Measurements from ENCODE around the gene SIRT2.

The SIRT2 gene

GRCh38 chr19:38845374-38846024 lies 53.9 kb downstream of the SIRT2 start:
- DNase-seq (ENCODE audit: low spot score), result no peak

DNA sequence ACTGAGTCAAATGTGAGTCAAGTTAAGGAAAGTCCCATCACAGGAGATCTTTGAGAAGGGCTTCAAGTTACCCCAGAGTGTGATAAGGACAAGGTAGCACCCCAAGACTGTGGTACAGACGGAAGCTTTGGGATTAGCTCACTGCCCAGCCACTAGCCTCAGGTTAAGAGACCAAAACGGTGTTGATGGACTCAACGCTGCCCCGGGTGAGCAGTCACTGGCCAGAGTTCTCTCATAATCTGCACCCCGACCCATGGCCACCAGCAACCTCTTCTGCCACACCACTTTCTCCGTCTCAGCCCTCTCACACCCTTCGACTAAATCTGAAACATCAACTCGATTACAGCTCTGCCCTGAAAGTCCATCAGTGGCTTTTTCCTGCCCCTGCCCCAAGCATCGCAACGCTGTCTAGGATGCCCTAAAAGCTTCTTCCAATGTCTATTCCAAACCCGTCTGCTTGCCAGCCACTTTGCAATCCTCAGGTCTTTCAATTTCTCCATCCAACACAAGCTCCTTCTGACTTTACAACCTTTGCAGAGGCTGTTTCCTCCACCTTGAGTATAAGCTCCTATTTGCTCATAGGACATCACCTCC lies 55.2 kb downstream of the SIRT2 start:
- no peak for DNase-seq (ENCODE audit: low spot score)

GRCh38 chr19:38843175-38843758 lies 56.2 kb downstream of the SIRT2 start:
- DNase-seq (ENCODE audit: low spot score), result no peak

- peak; percentile 80 for DNase-seq (ENCODE audit: low spot score)
These were observed 56.8 kb downstream of the SIRT2 start for GRCh38 chr19:38842439-38843174.

DNA sequence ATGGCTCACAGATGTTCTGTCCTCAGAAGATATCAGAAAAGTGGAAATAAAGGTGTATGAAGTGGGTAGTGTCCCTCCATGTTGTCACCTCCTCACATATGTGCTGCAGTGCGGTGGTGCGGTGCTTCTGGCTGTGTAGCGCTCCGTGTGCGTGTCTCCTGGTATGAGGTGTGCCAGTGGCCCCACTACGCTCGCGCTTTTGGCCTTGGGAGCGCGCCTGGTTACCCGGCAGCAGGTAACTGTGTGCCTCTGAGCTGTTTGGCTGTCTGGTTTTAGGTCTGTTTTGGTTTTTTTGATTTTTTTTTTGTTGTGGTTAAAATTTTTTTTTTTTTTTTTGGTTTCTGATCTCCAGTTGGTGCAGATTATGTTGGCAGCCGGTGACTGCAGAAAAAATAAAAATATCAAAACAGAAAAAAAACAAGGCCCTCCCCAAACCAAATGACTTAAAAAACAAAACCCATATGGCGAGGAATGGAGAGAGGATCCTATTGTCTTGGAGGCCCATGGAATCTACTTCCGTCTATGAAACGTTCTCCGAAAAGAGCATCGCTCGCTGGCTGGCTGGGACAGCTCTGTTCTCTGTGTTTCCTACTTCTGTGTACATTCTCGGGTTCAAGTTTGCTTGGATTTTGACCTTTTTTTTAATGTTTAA lies 57.5 kb downstream of the SIRT2 start:
- peak; percentile 55 for DNase-seq (ENCODE audit: low spot score)

- DNase-seq (ENCODE audit: low spot score), result no peak
These were observed 58.1 kb downstream of the SIRT2 start for GRCh38 chr19:38841180-38841766.

DNA sequence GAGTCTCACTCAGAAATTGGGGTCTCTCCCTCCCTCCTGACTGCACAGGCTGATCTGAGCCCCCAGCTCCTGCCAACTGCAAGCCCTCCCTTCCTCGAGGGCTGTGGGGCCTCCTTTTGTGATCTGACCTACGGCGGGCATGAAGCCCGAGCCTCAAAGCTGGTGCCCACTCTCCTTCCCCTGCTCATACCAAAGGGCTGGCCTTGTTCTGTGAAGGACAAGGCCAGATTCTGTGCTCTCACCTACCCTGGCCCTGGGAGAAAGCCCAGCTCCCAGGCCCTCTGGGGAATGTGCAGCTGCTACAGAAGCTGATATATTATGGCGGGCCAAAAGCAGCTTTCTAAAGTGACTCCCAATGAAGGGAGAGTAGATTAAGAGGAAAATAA lies 58.8 kb downstream of the SIRT2 start:
- DNase-seq (ENCODE audit: low spot score), result no peak

DNA sequence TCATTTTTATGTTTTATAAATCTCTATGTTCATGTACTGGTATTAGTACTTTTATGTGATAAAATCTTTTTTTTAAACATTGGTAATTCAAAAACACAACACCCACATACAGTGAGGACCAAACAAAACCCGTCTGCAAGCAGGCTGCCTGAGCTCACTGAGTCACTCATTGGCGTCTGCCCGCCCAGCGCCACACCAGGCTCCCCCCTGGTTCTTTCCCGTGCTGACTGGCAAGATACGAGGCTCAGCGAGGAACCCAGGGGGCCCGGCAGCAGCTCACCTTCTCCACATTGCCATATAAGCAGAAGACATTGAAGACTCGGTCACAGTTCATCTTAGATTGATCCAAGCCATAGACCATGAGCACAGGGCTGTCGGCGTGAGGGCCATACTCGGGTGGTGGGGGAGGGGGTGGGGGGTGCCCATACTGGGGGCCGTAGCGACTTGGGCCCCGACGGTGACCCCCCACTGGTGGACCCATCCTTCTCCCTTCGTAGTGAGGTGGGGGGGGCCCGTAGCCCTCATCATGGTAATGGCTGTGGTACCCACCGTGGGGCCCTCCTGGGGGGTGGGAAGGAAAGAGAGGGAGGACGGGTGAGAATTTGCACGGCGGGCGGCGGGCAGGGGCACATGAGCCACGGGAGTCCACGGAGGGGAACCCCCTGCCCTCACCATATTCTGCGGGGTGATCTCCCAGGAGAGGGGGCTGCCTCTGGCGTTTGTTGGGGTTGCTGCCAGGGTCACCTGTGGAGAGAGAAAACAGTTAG lies 59.4 kb downstream of the SIRT2 start:
- no peak for DNase-seq (ENCODE audit: low spot score)

GRCh38 chr19:38838986-38839761 lies 60.2 kb downstream of the SIRT2 start:
- DNase-seq (ENCODE audit: low spot score), result no peak

DNA sequence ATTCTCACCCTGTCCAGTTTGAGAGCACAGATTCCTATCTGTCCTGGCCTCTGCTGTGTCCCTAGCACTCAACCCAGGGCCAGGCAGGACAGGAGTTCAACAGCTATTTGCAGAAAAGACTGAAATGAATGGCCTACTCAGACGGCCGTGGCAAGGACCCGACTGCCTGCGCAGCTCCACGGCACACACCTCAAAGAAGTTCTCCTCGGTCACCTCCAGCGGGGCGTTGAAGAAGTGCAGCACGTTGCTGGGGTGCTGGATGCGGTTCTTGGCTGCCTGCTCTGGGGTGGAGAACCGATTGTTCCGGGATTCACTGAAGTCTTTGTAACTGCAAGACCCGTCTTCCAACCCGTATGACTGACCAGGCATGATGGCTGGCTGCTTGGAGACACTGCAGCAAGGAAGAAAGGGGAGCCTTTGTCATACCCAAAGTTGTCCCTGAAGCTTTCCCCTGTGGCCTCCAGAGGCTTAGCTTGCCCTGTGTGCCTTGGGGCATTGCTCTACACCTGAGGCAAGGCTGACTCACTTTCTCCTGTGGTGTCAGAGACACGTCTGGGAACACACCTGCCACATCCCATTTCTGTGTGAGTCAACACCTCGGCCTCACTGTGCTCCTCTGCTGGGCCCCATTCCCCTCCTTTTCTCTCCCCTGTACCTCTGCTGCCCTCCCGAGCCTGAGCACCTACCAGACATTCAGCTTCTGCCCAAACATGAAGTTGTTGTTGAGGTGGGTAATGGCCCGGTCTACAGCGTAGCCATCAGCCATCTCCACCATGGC lies 61.0 kb downstream of the SIRT2 start:
- peak; percentile 15 for DNase-seq (ENCODE audit: low spot score)

DNA sequence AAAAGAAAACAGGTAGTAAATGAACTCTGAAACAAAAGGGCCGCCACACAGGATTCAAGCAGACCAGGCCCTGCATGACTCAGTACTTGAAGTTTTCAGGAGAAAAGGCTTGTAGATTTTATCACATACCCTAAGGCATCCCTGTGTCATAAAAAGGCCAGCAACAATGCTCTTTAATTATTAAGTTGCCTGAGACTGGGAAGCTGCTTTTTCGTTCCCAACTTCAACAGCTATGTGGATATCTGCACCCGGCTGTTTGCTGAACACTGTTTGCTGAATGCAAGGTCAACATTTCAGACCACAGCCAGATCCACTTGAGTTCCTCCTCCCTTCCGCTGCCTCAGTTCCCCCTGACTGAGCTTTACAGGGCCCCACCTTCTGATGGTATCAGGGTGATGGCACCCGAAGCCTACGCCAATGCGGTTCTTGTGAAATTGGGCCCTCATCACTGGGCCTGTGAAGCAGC lies 61.7 kb downstream of the SIRT2 start:
- no peak for DNase-seq (ENCODE audit: low spot score)

- no peak for DNase-seq (ENCODE audit: low spot score)
These were observed 62.3 kb downstream of the SIRT2 start for GRCh38 chr19:38836983-38837626.

GRCh38 chr19:38836159-38836982 lies 63.0 kb downstream of the SIRT2 start:
- no peak for DNase-seq (ENCODE audit: low spot score)

DNA sequence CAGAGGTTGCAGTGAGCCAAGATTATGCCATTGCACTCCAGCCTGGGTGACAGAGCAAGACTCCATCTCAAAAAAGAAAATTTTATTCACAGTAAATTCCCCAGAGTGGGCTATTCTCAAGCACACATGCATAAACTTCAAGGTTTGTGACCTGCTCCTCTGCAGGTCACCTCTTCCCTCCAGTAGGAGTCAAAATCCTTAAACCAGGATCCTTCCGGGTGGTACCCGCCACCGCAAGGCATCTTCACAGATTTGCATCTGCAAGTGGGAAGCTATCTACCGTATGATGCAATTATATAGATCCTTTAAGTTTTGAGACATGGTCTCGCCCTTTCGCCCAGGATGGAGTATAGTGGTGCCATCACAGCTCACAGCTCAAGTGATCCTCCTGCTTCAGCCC lies 64.8 kb downstream of the SIRT2 start:
- no peak for DNase-seq (ENCODE audit: low spot score)

DNA sequence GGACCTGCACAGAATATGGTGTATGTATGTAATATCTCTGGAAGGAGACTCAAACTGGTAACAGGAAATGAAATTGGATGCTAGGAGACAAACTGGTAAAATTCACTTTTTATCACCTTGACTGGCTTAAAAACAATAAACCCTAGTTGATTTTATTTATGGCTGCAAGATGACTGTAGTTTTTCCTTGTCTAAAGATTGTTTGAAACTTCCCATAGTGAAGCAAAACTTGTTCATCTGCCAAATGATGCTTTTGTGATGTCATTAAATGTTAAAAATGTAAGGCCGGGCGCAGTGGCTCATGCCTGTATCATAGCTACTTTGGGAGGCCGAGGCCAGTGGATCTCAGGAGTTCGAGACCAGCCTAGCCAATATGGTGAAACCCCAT lies 65.3 kb downstream of the SIRT2 start:
- no peak for DNase-seq (ENCODE audit: low spot score)

DNA sequence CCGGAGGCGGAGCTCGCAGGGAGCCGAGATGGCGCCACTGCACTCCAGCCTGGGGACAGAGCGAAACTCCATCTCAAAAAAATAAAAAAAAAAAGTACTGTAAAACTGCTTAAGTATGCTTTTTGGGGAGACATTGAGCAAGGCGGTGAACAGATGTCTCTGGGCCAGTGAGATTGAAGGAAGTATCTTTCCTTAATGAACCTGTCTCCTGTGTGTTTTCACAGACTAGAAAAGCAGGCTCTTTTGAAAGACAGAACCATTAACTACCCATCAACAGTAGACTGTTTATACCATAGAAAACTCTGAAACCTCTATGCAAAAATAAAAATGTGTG lies 66.4 kb downstream of the SIRT2 start:
- DNase-seq (ENCODE audit: low spot score), result no peak

DNA sequence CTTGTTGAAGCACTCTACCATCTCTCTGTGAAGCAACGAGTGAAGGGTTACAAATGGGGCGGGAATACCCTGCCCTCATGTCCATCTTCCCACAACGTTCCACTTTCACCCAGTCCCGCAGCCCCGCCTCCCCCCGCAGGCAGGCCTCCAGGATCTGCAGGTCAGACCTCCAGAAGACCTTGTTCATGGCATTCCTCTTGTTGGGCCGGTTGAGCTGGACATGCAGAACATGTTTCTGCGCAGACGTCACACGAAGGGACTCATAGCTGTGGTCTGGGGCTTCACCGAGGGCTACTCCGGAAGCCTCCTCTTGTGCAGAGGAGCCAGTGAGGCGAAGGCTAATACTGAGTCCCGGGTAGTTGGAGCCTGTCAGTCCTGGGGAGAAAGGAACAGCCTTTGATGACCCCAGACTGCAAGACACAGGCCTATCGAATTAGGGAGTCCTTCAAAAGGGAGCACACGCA lies 68.2 kb downstream of the SIRT2 start:
- no peak for DNase-seq (ENCODE audit: low spot score)

DNA sequence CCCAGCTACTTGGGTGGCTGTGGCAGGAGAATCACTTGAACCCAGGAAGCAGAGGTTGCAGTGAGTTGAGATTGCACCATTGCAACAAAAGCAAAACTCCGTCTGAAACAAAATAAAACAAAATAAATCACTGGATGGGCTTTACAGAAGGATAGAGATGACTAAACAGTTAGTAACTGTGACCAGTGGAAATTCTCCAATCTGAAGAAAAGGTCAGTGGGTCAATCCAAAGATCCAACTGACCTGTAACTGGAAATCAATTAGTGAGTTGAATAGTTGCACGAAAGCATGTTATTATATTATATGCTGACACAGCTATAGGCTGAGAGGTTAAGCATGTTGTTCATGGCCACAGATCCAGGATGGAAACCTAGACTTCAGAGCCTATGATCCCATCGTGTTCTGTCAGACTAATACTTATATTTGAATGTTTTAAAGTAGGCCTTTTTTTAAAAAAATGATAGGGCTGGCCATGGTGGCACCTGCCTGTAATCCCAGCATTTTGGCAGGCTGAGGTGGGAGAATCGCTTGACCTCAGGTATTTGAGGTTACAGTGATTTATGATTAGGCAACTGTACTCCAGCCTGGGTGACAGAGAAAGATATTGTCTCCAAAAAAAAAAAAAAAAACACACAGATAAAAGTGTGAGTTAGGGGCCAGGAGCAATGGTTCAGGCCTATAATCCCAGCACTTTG lies 69.2 kb downstream of the SIRT2 start:
- no peak for DNase-seq (ENCODE audit: low spot score)

All from CD4-positive, alpha-beta T cell treated with Interleukin-6 at 100 ng/mL for 8 hours (primary cell).